GM21529 (cell line): ENCODE data around the gene SLC9A9.

Source experiments
- ATAC-seq: cut with Tn5 transposase; IDR thresholded peaks from one replicate; pipeline ENCODE4 v1.9.1; 2021; ENCODE audit not compliant: unreplicated experiment

The SLC9A9 gene

DNA sequence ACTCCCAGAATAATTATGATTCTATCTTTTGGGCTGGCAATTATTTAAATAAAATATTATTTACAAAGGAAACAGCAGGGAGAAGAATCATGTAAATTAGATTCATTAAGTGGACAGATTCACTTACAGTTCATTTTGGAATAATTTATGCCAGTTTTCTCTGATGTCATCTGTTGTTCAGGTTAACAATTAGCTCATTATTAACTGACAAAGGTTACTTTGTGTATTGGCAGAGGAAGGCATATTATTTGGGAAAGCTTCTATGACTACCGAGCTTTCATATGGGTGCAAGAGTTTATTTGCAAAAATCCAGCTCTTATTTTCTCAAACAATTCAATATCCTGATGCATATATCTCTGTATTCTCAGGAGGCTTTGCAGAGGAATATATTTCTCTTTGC is 504.3 kb downstream of the SLC9A9 start:
- no peak for ATAC-seq

DNA sequence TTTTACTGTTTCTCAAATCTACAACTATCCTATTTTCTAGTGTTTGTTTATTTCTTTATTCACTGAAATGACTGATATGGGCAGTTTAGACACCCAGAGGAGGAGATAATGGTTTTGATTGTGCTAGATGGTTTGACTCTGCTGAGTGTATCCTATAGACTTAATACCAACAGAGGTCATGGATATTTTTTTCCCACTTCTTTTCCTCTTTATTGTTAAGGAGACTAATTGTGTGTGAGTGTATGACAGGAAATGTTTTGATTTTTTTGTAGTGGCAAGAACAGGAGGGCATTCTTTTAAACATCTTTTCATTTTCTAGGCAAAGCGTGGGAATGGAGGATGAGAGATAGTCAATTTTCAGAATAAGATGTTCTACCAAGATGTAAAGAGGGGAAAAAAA is 505.2 kb downstream of the SLC9A9 start:
- ATAC-seq: no peak

DNA sequence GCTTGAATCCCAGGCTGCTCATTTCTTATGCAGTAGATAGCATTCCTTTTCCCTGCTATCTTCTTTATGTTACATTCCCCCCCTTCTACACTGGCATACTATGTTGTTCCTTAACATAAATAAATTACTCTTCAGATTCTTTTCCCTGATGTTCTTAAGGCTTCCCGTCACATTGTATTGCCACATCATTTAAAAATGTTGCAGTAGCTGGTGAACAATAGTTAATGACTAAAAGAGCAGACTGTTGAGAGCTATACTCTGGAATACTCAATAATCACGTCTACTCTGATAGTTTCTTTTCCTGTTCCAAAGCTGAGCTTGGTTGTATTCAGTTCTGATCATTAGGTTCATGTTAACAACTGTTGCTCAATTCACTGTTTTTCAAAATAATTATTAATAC is 508.8 kb downstream of the SLC9A9 start:
- ATAC-seq: no peak

DNA sequence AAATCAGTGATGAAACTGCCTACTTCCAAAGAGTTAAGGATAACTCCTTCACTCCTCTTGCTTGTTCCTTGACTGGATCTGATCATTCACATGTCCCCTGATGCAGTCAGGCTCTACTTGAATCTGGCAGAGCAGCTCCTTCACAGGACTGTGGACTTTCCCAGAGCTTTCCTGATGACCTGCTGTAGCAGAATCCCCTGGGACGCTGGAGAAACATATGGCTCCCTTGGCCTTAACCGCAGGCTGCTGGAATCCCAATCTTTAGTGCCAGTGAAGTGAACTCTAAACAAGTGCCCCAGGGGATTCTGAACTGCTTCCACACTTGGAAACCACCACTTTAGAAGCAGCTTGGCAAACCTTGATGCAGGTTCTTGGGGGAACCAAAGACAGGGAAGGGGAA is 510.9 kb downstream of the SLC9A9 start:
- no peak for ATAC-seq

DNA sequence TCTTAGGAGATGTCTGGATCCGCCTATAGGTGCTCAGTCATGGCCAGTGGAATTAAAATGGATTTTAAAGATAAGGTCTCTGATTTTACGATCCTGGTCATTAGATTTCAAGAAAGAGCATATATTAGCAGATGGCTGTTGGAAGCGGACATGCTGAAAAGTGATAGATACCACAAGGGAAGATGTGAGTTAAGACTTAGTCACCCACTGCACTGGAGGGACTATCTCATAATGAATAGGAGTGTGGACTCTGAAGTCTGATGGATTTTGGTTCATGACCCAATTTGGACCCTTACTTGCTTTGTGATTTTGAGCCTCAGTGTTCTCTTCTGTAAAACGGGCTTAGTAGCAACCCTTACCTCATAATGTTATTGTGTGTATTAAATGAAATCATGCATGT is 514.0 kb downstream of the SLC9A9 start:
- no peak for ATAC-seq

DNA sequence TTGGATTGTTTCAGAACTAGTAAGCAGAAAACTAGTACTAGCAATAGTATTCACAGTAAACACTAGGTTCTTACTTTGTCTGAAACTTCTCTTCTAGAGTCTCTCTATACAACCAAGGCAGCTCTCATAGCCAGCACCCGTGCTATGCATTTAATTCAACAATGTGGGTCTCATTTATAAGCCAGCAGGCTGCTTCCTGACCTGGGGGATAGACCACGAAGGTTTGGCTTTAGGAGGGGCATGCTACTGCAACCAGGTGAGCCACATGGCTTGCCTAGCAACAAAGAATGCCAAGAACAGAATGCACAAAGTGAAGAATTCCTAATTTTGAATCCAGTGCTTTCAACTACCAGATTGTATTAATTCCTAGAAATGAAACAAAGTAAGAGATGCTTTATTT is 514.9 kb downstream of the SLC9A9 start:
- no peak for ATAC-seq

DNA sequence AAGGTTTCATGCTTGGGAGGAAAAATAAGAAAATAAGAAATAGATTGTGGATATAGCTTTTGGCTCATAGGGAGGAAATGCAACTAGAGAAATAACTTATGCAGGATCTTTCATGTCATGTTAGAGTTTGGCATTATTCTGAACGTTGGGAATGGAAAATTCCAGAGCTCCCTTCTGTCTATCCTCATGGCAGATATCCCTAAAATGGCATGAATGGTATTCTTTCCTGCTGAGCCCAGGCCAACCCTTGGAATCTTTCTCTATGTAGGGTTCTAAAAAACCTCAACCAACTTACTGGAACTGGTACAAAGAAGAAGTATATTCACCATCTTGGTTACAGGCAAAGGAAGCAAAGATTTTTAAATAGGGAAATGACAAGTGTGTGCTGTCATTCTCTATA is 516.2 kb downstream of the SLC9A9 start:
- ATAC-seq: no peak

DNA sequence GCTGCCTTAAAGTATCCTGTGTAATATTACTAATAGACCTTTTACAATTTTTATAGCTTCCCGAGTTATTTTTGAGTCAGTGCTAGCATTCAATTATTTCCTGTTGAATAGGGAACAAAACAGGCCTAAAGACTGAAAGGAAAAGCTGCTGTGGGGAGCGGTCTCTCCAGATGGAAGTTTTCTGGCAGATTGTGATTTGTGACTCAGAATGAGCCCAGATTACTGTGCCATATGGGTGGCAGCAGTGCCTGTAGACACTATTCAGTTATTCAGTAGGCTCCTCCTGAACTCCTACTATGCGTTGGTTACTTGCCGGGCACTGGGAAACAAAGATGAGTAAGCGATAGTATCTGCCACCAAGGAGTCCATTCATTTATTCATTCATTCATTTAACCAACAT is 516.9 kb downstream of the SLC9A9 start:
- ATAC-seq: no peak

DNA sequence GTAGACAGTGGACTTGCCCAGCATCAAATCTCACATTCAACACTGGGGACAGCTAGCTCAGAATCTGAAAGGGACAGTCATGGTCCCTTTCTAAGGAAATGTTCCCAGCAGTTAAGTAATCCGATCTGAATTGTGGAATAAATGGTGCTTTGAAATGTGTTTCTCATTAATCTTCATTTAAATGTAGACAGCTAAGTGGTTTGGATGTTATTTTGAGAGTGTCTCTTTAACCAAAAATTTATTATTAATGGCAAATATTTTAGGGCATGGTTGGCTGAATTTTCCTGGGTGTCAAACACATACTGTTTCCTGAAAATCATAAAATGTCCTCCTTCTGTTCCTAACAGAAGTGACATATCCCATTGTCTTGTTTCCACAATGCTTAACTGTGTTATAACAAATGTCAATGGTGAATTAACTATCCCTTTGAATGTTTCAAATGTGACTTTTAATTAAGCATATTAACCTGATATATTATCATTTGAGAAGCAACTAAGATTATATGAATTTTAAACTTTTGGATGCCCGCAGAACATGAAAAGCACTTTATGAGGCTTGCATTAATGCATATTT is 517.9 kb downstream of the SLC9A9 start:
- ATAC-seq: no peak

DNA sequence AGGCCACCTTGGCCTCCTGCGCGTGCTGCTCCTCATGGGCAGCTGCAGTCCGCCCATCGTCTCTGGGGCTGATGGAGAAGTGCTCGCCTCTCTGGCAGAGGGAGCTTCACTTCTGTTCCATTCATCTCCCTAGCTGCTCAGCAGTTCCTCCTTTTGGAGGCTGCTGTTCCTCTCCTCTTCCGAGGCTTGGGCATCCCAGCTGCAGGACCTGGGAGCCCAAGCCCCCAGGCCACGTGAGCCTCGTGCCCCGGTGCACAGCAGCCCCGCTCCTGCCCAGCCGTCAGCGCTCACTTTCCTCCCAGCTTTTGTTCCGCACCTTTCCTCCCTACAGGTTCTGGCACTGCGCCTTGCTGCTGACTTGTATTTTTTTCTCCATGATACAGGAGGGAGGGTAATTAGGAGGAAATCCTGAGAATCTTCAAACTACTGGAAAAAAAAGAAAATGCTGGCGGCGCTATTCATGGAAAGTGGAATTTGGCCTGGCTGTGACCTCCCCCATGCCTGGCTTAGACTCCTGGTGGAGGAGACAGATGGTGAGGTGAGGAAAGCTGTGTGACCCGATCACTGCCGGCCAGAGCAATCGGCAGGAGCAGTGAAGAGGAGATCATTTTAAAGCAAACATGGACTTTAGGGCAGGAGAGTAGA is 518.6 kb downstream of the SLC9A9 start:
- no peak for ATAC-seq

DNA sequence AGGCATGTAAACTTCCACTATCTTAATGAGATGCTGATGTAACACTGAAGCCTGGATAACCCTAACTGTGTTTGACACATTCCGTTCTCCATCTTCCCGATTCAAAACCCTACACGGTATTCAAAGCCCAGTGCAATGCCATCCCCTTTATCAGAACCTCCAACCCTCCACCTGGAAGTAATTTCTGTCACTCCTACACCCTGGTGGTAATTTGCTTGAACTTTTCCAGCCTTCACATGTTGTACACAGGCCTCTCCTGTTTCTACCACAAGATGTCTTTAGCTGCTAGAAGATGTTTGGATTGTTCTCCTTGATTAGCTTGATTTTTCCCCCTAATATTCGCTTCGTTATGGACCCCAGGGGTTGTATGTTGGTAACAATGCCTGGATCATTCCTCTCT is 519.8 kb downstream of the SLC9A9 start:
- ATAC-seq: no peak

DNA sequence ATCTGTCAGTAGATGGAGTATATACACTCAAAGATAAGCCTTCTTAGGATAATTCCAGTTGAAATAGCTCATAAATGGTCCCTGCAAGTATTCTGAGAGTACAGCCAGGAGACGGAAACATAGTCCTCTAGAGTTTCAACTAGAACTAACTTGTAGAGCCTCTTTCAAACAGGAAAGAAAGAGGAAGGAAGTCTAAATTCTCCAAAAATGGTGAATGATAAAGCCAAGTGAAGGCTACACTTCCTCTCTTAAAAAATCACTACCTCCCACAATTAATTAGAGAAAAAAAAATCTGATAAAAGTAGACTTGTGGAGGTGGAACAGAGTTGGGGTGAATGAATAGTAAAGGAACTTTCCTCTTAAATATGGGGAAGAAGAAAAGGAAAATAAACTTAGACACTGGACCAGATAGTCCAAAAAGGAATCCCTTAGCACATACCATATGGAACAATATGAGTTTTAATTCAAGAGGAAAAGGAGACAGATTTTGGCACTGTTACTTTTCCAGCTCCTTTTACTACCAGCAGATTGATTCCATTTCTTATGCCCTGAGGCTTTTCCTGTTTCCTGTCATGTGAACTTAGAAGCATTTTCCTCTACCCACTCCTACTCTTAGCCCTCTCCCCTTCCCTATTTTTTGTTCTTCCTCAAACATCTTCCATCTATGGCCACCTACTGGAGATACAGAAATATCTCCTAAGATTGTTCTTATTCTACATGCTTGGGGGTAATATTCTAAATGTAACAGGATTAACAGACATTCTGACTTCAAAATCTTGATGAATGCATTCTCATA is 521.1 kb downstream of the SLC9A9 start:
- no peak for ATAC-seq

DNA sequence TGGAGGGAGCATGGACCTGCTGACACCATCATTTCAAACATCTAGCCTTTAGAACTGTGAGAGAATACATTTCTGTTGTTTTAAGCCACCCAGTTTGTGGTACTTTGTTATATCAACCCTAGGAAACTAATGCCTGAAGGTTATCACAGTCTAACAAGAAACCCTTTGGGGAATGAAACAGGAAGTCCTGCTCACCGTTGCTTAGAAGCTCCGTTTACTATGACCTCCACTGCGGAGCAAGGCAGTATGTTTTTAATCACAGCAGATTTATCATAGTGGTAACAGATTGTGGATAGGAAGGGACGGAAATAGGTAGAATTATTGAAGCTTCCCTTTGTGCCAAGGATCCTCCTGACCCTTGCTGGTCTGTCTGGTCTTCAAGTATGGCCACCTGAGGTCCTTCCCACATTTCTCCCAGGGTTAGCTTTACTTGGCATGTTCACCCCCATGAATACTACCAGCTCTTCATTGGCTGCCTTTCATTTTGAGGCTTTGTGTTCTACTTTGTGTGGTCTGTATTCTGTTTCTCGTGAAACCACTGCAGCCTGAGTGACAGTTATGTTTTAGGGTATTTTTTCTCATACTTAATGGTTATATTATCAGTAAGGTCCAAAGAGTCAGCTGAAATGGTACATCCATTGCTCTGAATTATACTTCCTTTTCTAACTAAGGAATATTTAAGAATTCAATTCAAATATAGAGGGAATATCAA is 527.1 kb downstream of the SLC9A9 start:
- no peak for ATAC-seq

DNA sequence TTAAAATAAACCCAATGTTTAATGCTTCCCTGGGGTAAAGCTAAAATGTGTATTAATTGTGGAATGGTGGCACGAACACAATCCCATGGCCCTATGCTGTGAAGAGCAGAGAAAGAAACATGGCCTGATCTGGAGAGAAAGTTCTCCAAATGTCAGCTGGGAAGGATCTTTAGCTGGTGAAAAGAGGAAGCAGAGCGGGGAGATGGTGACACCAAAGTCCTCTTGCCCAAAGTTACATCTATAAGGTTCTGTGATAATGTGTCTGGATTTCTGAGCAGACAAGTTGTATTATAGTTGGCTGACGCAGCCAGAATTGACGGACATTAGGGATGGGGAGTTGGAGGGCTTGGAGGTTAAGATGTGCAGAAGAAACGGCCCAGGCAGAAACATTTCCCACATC is 532.5 kb downstream of the SLC9A9 start:
- no peak for ATAC-seq

DNA sequence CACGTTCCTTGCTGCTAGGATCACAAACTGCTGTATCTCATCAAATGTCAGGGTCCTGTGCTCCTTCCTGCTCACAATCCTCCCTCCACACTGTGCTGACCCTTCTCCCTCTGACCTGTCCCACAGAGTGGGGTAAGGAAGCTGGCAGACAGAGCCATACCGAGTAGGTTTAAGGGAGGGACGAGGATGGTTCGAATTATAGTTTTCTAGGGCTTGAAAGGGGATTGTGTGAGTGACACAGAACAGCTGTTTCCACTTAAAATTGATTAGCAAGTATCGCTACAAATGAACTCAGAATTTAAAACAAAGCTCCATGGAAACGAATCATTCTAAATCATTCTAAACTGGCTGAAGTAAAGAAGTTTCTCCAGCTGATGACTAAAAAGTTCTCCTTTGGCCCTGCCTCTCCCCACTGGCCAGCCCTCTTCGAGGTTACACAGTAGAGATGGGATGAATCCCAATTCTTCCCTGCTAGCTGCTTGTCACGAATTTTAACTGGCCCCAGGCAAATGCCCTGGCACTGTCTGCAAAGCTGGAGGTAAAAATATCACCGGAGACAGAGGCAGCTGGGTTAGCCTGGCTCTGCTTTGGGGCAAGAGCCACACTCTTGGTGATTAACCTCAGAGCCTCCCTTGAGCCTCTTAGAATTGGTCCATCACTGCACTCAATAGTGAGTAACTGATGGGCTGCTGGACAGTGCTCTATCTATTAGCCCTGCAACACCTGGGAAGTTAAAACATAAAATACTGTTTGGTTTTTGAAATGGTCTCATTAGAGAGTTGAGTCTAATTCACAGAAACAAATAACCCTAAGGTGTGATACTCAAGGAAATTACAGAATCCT is 533.8 kb downstream of the SLC9A9 start:
- ATAC-seq: no peak

DNA sequence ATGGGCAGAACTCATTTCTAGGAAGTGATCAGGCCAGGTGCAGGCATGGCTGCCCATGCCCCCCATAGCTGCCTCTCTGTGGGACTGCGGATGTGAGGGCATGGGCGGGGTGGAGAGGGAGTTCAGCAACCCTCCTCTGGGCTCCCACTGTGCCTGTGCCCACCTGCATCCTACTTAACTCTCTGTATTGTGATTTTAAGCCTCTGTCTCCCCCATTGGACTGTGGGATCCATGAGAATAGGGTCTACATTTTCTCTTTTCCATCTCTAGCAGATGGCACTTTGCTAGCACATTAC is 534.4 kb downstream of the SLC9A9 start:
- ATAC-seq: no peak

DNA sequence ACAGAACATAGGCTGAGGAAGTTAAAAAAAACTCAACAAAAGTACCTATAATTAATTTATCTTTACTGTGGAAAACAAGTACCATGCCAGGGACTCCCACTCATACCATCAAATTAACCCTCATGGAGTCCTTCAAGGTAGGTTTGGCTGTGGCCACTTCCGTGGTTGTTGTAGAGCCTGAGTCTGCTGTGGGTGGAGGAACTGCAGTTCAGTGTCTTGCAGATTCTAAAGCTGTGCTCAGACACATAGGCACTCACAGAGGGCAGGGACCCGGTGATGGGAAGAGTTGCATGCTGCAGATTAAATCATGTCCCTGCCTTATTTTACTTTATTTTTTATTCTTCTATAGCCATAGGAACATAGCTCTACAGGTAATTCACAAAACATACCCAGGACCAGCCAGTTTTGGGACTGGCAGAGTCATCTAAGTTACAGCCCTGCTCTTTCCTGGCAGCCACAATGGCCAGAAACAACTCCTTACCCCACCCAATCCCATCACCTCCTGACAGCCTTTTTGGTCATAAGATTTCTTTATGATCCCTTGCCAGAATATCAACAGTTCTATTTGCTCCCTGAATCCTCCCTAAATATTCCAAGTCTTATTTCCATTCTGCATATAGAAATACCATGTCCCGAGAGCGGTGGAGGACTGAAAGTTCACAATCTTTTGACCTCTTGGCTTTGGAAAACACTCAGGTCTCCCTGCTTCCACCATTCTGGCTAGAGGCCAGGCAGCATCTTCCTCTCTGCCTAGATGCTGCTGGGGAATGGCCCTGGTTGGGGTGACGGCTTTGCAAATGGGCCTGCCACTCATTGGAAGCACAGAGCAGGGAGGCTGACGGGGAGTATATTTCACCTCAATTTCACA is 535.0 kb downstream of the SLC9A9 start:
- ATAC-seq: no peak

DNA sequence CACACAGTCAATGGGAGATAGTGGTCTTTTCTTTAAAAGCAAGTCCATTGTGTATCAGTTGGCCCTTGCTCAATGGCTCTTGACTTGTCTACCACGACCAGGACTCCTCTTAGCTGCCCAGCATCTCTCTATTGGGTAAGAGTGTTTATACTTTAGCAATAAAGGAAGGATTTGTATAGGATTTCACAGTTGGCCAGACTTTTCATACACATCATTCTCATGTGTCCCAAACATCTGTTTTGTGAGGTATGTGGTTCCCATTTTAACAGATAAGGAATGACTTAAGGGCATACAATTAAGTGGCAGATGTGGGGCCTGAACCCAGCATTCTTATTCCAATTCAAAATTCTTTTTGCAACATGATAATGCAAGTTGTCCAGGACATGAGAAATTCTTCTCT is 537.2 kb downstream of the SLC9A9 start:
- no peak for ATAC-seq

DNA sequence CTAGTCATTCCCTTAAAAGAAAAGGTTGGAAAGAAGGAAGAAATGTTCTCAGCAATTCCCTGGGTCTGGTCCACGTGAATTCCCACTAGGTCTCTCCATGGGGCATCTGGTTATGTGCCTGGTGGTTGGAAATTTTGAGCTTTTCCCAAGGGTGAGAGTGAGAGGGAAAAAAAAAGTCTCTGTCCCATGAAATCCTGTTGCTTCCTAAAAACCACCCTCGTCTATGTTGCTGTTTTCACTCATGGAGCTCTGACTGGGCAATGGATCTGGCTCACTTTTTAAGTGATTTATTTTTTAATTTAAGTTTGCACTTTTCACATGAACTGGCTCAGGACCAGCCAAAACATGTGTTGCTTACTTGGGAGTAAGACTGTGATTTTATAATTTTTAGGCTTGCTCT is 538.6 kb downstream of the SLC9A9 start:
- ATAC-seq: no peak

DNA sequence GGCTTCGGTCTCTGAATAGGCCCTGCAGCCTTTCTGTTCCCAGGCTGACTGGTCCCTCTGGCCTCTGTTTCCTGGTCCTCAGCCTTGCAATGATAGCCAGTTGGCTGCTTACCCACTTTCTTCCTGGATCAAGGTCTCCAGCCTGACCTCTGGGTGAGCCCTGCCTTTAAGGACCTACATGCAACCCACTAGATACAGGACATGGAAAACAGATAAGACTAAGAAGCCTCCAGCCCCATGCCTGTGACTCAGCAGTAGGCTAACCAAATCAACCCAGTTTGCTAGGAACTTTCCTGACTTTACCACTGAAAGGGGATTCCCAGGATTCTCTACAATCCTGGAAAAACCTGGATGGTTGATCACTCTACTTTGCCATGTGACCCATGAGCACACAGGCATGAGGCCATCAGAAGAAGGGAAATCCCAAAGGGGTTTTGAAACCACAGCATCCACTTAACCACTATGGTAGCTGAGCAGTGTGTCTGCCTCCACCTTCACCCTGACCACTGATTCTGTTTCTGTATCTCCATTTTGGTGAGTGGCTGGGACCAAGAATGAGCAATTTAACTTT is 540.6 kb downstream of the SLC9A9 start:
- no peak for ATAC-seq
